Endothelial cell of umbilical vein (primary cell): Measurements from ENCODE around the gene KCNMA1. TPM values are rescaled to one million over a fixed set of nuclear protein-coding genes. Genes with fewer than 3 reads are reported as not detected.

Experiments
- BruUV-seq: library from RNA; stranded (reverse); fragments of 400-500 nt; replicated peaks from 2 replicates; lab custom pipeline; 2021; lab: Mats Ljungman, UMichigan
- CTCF ChIA-PET: fragments of 300-600, 350-600 bp; sonication (Branson Sonifier 250); formaldehyde crosslinking; loops from one replicate; lab custom pipeline; 2021; ENCODE audit warnings: antibody characterized with exemption, inconsistent platforms; lab: Charles Lee
- POLR2A ChIA-PET: fragments of 300-600, 350-600 bp; sonication (Branson Sonifier 250); formaldehyde crosslinking; loops from one replicate; lab custom pipeline; 2021; ENCODE audit warnings: antibody characterized with exemption, inconsistent platforms; lab: Charles Lee
- DNase-seq: peaks from one replicate; pipeline ENCODE4 v3.0.0-alpha.2; 2011; ENCODE audit warnings: low read depth, low spot score
- FAIRE-seq: peaks from 2 replicates; lab custom pipeline; 2011; peaks lifted over from hg19 to GRCh38; lab: Jason Lieb, UNC
- H2AFZ ChIP-seq: 2 replicates; pipeline ENCODE4 v1.6.0; 2012; ENCODE audit warnings: low read depth, low read length, control low read depth, inconsistent platforms
- H3K27ac ChIP-seq: 2 replicates; pipeline ENCODE4 v1.5.1; 2011; ENCODE audit warnings: low read depth, mild to moderate bottlenecking, control low read depth, low read length, moderate library complexity; ENCODE audit not compliant: insufficient read depth
- H3K27me3 ChIP-seq, 2 experiments: 2 replicates each; pipeline versions ENCODE4 v1.6.0 to v1.6.1; 2011; ENCODE audit warnings: low read length in 2 of 2, mixed read lengths in 1 of 2; ENCODE audit not compliant: control insufficient read depth in 2 of 2, insufficient read depth in 2 of 2
- H3K36me3 ChIP-seq, 2 experiments: 2 replicates in 1 of 2; 3 replicates in 1 of 2; pipeline ENCODE4 v1.5.1; 2011; ENCODE audit warnings: low read length in 2 of 2, mild to moderate bottlenecking in 1 of 2, moderate library complexity in 1 of 2; ENCODE audit not compliant: control insufficient read depth in 2 of 2, insufficient read depth in 2 of 2; ENCODE audit errors: extremely low read depth in 1 of 2
- H3K4me1 ChIP-seq: 3 replicates; pipeline ENCODE4 v1.5.1; 2011; ENCODE audit warnings: mild to moderate bottlenecking, low read length; ENCODE audit not compliant: control insufficient read depth, insufficient read depth; ENCODE audit errors: extremely low read depth
- H3K4me2 ChIP-seq: 2 replicates; pipeline ENCODE4 v1.6.1; 2011; ENCODE audit warnings: low read length, control low read depth, mixed read lengths; ENCODE audit not compliant: insufficient read depth
- H3K4me3 ChIP-seq, 3 experiments: fragments of 200-600 bp in 1 of 3; sonication (generic), shearing (Covaris generic) in 1 of 3; replicated peaks in 1 of 3; 2 replicates each; pipeline ENCODE4 v1.5.1; 2011 to 2016; ENCODE audit warnings: control low read depth in 3 of 3, low read length in 3 of 3, mild to moderate bottlenecking in 2 of 3, inconsistent platforms in 1 of 3, low read depth in 1 of 3, moderate library complexity in 1 of 3; ENCODE audit not compliant: insufficient read depth in 1 of 3
- H3K79me2 ChIP-seq: 2 replicates; pipeline ENCODE4 v1.6.0; 2012; ENCODE audit warnings: low read length, inconsistent platforms; ENCODE audit not compliant: control insufficient read depth, insufficient read depth
- H3K9ac ChIP-seq: replicated peaks from 2 replicates; pipeline ENCODE3; 2011; ENCODE audit warnings: low read length, control low read depth; ENCODE audit not compliant: insufficient read depth; ENCODE audit errors: extremely low read depth
- H3K9me1 ChIP-seq: replicated peaks from 3 replicates; pipeline ENCODE4 v1.6.0; 2011; ENCODE audit warnings: mild to moderate bottlenecking, low read length; ENCODE audit not compliant: control insufficient read depth, insufficient read depth; ENCODE audit errors: extremely low read depth
- H3K9me3 ChIP-seq: replicated peaks from 2 replicates; pipeline ENCODE4 v1.5.1; 2012; ENCODE audit warnings: low read length, inconsistent platforms; ENCODE audit not compliant: control insufficient read depth, insufficient read depth
- H4K20me1 ChIP-seq: replicated peaks from 2 replicates; pipeline ENCODE3; 2011; ENCODE audit warnings: mild to moderate bottlenecking, low read length; ENCODE audit not compliant: control insufficient read depth, insufficient read depth; ENCODE audit errors: extremely low read depth
- CTCF ChIP-seq, 2 donors: IDR thresholded peaks; 1 replicate in 1 of 2; 2 replicates in 1 of 2; pipeline ENCODE4 v1.5.1; 2011; ENCODE audit warnings: low read length in 2 of 2, mild to moderate bottlenecking in 2 of 2, moderate library complexity in 2 of 2, control low read depth in 1 of 2, inconsistent platforms in 1 of 2, low read depth in 1 of 2; ENCODE audit not compliant: insufficient read depth in 1 of 2; ENCODE audit errors: extremely low read depth in 1 of 2
- EZH2 ChIP-seq: IDR thresholded peaks from 2 replicates; pipeline ENCODE4 v1.6.1; 2012; ENCODE audit warnings: borderline replicate concordance, low read depth, mild to moderate bottlenecking, moderate library complexity, low read length, inconsistent platforms; ENCODE audit not compliant: severe bottlenecking
- FOS ChIP-seq: IDR thresholded peaks from 2 replicates; pipeline ENCODE4 v1.6.1; 2011; ENCODE audit warnings: mild to moderate bottlenecking, low read length, moderate library complexity, borderline replicate concordance; ENCODE audit not compliant: insufficient read depth
- GATA2 ChIP-seq: IDR thresholded peaks from 2 replicates; pipeline ENCODE4 v1.7.0; 2011; ENCODE audit warnings: low read depth, mild to moderate bottlenecking, moderate library complexity, mixed read lengths, low read length; ENCODE audit not compliant: insufficient read length, insufficient read depth
- JUN ChIP-seq: IDR thresholded peaks from 2 replicates; pipeline ENCODE4 v1.6.1; 2011; ENCODE audit warnings: borderline replicate concordance, low read depth; ENCODE audit not compliant: insufficient read length, insufficient read depth
- MAX ChIP-seq: IDR thresholded peaks from 2 replicates; pipeline ENCODE4 v1.6.1; 2011; ENCODE audit not compliant: insufficient read depth, insufficient read length
- MYC ChIP-seq: IDR thresholded peaks from one replicate; pipeline ENCODE4 v1.6.1; 2011; ENCODE audit warnings: mild to moderate bottlenecking, low read depth, low read length
- POLR2A ChIP-seq: IDR thresholded peaks from 2 replicates; pipeline ENCODE4 v1.6.1; 2012; ENCODE audit warnings: low read depth, mild to moderate bottlenecking, control low read depth, low read length
- POLR2AphosphoS5 ChIP-seq: IDR thresholded peaks from 2 replicates; pipeline ENCODE4 v1.6.1; 2012; ENCODE audit warnings: low read depth, mild to moderate bottlenecking, control low read depth, low read length, moderate library complexity; ENCODE audit not compliant: insufficient read depth
- dilution Hi-C: fragments of 300-500 bp; cut with MboI; formaldehyde crosslinking; loops from one replicate; pipeline ENCODE4 v1.15.0; 2019; ENCODE audit warnings: low sequenced_read_pairs; ENCODE audit not compliant: extremely low pct_ligation_motif_present
- intact Hi-C: fragments of 100-400 bp; cut with micrococcal nuclease; formaldehyde crosslinking; loops from one replicate; pipeline ENCODE4 v1.10.0; 2022
- polyA plus RNA-seq, 4 experiments: library from polyadenylated mRNA; depleted of rRNA in 3 of 4; stranded (reverse) in 3 of 4; unstranded in 1 of 4; fragments of >200 nt; gene quantifications; 2 replicates each; pipeline versions ENCODE4 v1.2.1 to v1.2.3, GENCODE V29; 2011 to 2012; ENCODE audit warnings: missing spikeins in 1 of 4
- total RNA-seq: library from RNA; stranded (reverse); gene quantifications from 2 replicates; pipeline ENCODE4 v1.2.3, GENCODE V29; 2021

KCNMA1 gene
- total and polyA plus RNA-seq, 2 donors (not counting 3 experiments of a cell fraction or from before 2014, with no cell fraction given) = 0.10 to 0.82 TPM

GRCh38 chr10:77157248-77158019 is 480.2 kb downstream of the KCNMA1 start:
- ChIA-PET CTCF (interaction anchor here (1.3 to 1.7 kb wide), 2 partner anchors 8 to 555 kb away, joined by 3 to 10 read pairs; no protein-coding TSS in a partner anchor), POLR2A (no interaction called here)
- Histone ChIP-seq H2AFZ (no peak overlapping the region), H3K27me3 (no peaks in the 10 kb centered on the region), H3K9ac (no peak overlapping the region), H3K4me3 (no peak overlapping the region), H3K9me3 (no peaks in the 10 kb centered on the region), H3K4me2 (no peak overlapping the region), H3K36me3 (no peaks in the 10 kb centered on the region), H3K27ac (no peak overlapping the region), H4K20me1 (no peaks in the 10 kb centered on the region), H3K9me1 (no peaks in the 10 kb centered on the region), H3K79me2 (no peaks in the 10 kb centered on the region), H3K4me1 (peaks cover 28% of the 10 kb centered on the region)
- FAIRE-seq (no peak), DNase-seq (no peak)
- dilution Hi-C loops = no loop called here
- no TSS peak for BruUV-seq
- intact Hi-C loops = no loop called here
- TF ChIP-seq JUN (no peak), CTCF (IDR thresholded peaks at IDR 0.05; ENCODE audit: extremely low read depth in 1 of 2, insufficient read depth in 1 of 2, low read depth in 1 of 2, low read length in 2 of 2) (no peak), FOS (no peak), POLR2A (no peak), MAX (no peak), EZH2 (no peak), MYC (no peak), GATA2 (no peak), POLR2AphosphoS5 (no peak)
